Right renal cortex interstitium (tissue), 3 donors: ENCODE results near the gene LRRN1. TPM values are rescaled to one million over a fixed set of nuclear protein-coding genes. Genes with fewer than 3 reads are reported as not detected.
"Not testable (repeated sequence)": the region's sequence is repeated elsewhere in the genome, so short reads cannot be mapped to it uniquely, and the experiment has no call there.

Experiments used
- DNase-seq, 3 donors: peaks; one replicate each; pipeline ENCODE4 v3.0.0-alpha.2; 2013; ENCODE audit warnings: low read depth in 3 of 3, low spot score in 2 of 3
- polyA plus RNA-seq, 3 donors: library from polyadenylated mRNA; unstranded; fragments of 120-200 nt; gene quantifications; one replicate each; pipeline ENCODE4 v1.2.1, GENCODE V29; 2013; ENCODE audit not compliant: insufficient read length in 3 of 3

The LRRN1 gene
- polyA plus RNA-seq, 3 donors = 18.2 to 20.1 (median 19.3) TPM

- no peak for DNase-seq
These were observed 6.9 kb downstream of the LRRN1 start for GRCh38 chr3:3806092-3806491.

GRCh38 chr3:3806856-3807255, 7.6 kb downstream of the LRRN1 start:
- DNase-seq = no peak

- no peak for DNase-seq
These were observed 13.8 kb downstream of the LRRN1 start for GRCh38 chr3:3813013-3813412.

- DNase-seq = no peak
These were observed 16.0 kb downstream of the LRRN1 start for GRCh38 chr3:3815206-3815605.

GRCh38 chr3:3816034-3816433, 16.8 kb downstream of the LRRN1 start:
- no peak for DNase-seq

- DNase-seq = no peak
These were observed 18.6 kb downstream of the LRRN1 start for GRCh38 chr3:3817865-3818264.

- no peak for DNase-seq
These were observed 22.5 kb downstream of the LRRN1 start for GRCh38 chr3:3821777-3822176.

GRCh38 chr3:3825035-3825434, 25.8 kb downstream of the LRRN1 start:
- DNase-seq = no peak

- DNase-seq = no peak
These were observed 27.3 kb downstream of the LRRN1 start for GRCh38 chr3:3826521-3826920.

GRCh38 chr3:3827111-3827510, 27.9 kb downstream of the LRRN1 start:
- no peak for DNase-seq

- DNase-seq = not testable (repeated sequence)
These were observed 29.2 kb downstream of the LRRN1 start for GRCh38 chr3:3828417-3828816.

GRCh38 chr3:3836845-3837244, 37.6 kb downstream of the LRRN1 start:
- DNase-seq = no peak

GRCh38 chr3:3842356-3842755, 43.1 kb downstream of the LRRN1 start:
- DNase-seq = no peak

- no peak for DNase-seq
These were observed 49.0 kb downstream of the LRRN1 start for GRCh38 chr3:3847994-3848922.

GRCh38 chr3:3848923-3849275, 49.7 kb downstream of the LRRN1 start:
- peak in 1 of 3 donors; percentile 47 for DNase-seq

GRCh38 chr3:3851621-3852323, 52.5 kb downstream of the LRRN1 start:
- no peak for DNase-seq

- no peak for DNase-seq
These were observed 54.3 kb downstream of the LRRN1 start for GRCh38 chr3:3853544-3853943.

GRCh38 chr3:3855056-3855455, 55.8 kb downstream of the LRRN1 start:
- no peak for DNase-seq

GRCh38 chr3:3860235-3860634, 61.0 kb downstream of the LRRN1 start:
- no peak for DNase-seq

GRCh38 chr3:3862534-3862933, 63.3 kb downstream of the LRRN1 start:
- no peak for DNase-seq

- peak in 2 of 3 donors; percentile 17 to 45 for DNase-seq
These were observed 76.3 kb downstream of the LRRN1 start for GRCh38 chr3:3875491-3875890.

GRCh38 chr3:3881050-3881449, 81.8 kb downstream of the LRRN1 start:
- no peak for DNase-seq
